Right renal cortex interstitium (tissue), 3 donors: ENCODE results near the gene SLIT1. TPM values are rescaled to one million over a fixed set of nuclear protein-coding genes. Genes with fewer than 3 reads are reported as not detected.

Experiments
- DNase-seq, 3 donors: peaks; one replicate each; pipeline ENCODE4 v3.0.0-alpha.2; 2013; ENCODE audit warnings: low read depth in 3 of 3, low spot score in 2 of 3
- polyA plus RNA-seq, 3 donors: library from polyadenylated mRNA; unstranded; fragments of 120-200 nt; gene quantifications; one replicate each; pipeline ENCODE4 v1.2.1, GENCODE V29; 2013; ENCODE audit not compliant: insufficient read length in 3 of 3

Gene SLIT1
- polyA plus RNA-seq, 3 donors: 5.6 to 6.7 (median 5.8) TPM

GRCh38 chr10:97032624-97033023 is 153.1 kb downstream of the SLIT1 start:
- no peak for DNase-seq

- DNase-seq: no peak
These were observed 154.3 kb downstream of the SLIT1 start for GRCh38 chr10:97031459-97031858.

- DNase-seq: no peak
These were observed 154.9 kb downstream of the SLIT1 start for GRCh38 chr10:97030894-97031293.

- no peak for DNase-seq
These were observed 156.5 kb downstream of the SLIT1 start for GRCh38 chr10:97029271-97029670.

- no peak for DNase-seq
These were observed 157.0 kb downstream of the SLIT1 start for GRCh38 chr10:97028832-97029178.

- no peak for DNase-seq
These were observed 157.5 kb downstream of the SLIT1 start for GRCh38 chr10:97028126-97028831.

- peak in 2 of 3 donors; percentile 23 to 31 for DNase-seq
These were observed 160.0 kb downstream of the SLIT1 start for GRCh38 chr10:97025613-97026242.

- DNase-seq: no peak
These were observed 161.3 kb downstream of the SLIT1 start for GRCh38 chr10:97024168-97025073.

GRCh38 chr10:97023401-97024167 is 162.2 kb downstream of the SLIT1 start:
- no peak for DNase-seq

GRCh38 chr10:97022616-97023015 is 163.1 kb downstream of the SLIT1 start:
- no peak for DNase-seq

GRCh38 chr10:97020452-97021400 is 165.0 kb downstream of the SLIT1 start:
- DNase-seq: no peak

GRCh38 chr10:97019213-97019844 is 166.4 kb downstream of the SLIT1 start:
- no peak for DNase-seq

GRCh38 chr10:97018251-97019212 is 167.2 kb downstream of the SLIT1 start:
- DNase-seq: no peak

GRCh38 chr10:97017474-97017903 is 168.3 kb downstream of the SLIT1 start:
- DNase-seq: no peak

GRCh38 chr10:97016728-97017473 is 168.9 kb downstream of the SLIT1 start:
- DNase-seq: no peak

GRCh38 chr10:97015240-97015639 is 170.5 kb downstream of the SLIT1 start:
- no peak for DNase-seq

- DNase-seq: no peak
These were observed 171.8 kb downstream of the SLIT1 start for GRCh38 chr10:97013983-97014382.
